ENCODE measurements around the gene NVL. TPM values are rescaled to one million over a fixed set of nuclear protein-coding genes. Genes with fewer than 3 reads are reported as not detected.

Gene NVL
- total and polyA plus RNA-seq, 3 donors from 2014 or later: 21.7 to 38.7 (median 31.0) TPM

DNA sequence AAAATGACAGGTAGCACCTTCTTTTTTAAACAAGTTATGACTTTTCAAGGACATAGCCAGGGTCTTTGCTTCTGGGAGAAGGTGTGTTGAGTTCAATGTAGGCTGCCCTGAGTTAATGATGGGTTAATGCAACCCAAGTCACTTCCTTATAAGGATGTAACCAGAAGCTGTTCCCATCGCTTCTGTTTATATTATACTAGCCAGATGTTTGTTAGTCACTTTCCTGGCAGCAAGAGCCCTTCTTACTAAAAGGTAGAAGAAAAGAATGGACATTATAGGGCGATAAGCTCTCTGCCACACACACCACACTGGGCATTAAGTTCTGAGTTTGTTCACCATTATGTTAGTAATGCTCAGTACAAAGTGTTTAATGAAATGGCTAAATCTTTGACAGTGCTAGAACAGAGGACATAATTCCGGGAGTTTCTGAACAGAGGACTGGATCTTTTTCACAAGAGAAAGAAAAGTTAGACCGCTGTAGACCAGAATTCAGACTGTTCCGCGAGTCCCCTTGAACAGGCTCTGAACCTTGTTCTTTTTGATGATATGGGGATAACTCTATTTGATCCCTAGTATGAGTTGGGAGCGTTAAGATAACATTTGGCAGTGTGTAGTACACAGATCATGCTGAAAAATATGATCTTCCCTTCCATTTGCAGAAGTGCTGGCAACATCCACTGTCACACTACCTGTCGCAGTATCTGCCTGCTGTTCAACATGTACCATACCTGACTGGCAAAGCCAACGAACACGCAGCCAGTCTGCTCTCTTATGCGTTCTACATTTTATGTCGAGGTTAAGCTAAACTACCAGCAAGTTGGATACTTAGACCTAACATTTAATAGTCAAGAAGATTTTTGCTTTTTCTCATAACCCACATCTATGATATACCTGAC lies 105.9 kb downstream of the NVL start:
- WGBS, 2 donors: 75 to 82% methylated on average over 12 of the region's 12 CpGs

DNA sequence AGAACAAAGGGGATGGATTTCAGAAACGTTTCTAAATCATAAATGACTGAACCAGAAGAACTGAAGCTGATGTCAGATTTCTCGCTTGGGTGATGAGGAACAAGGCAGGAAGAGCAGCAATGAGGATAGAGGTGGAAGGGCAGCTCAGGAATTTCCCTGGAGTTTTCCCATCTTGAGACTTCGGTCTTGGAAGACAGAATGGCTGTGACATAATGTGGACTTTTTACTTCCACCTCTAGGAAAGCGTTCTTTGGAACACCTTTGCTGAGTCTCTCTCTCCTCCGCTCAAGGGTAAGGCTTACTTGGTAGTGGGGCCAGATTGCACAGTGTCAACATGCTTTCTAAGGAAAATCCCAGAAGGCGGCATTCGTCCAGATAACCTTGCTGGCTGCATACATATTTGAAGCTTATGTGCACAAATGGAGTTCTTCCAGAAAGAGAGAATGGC lies 110.3 kb downstream of the NVL start:
- intact Hi-C loops (cut with DNase I; ENCODE audit: low total_unique reads): no loop called here
- H3K9me3 ChIP-seq: no peaks in the 10 kb centered on the region
- TF ChIP-seq POLR2A (IDR thresholded peaks at IDR 0.05): no peak
- TF ChIP-seq, protein P1, sequence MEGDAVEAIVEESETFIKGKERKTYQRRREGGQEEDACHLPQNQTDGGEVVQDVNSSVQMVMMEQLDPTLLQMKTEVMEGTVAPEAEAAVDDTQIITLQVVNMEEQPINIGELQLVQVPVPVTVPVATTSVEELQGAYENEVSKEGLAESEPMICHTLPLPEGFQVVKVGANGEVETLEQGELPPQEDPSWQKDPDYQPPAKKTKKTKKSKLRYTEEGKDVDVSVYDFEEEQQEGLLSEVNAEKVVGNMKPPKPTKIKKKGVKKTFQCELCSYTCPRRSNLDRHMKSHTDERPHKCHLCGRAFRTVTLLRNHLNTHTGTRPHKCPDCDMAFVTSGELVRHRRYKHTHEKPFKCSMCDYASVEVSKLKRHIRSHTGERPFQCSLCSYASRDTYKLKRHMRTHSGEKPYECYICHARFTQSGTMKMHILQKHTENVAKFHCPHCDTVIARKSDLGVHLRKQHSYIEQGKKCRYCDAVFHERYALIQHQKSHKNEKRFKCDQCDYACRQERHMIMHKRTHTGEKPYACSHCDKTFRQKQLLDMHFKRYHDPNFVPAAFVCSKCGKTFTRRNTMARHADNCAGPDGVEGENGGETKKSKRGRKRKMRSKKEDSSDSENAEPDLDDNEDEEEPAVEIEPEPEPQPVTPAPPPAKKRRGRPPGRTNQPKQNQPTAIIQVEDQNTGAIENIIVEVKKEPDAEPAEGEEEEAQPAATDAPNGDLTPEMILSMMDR (IDR thresholded peaks at IDR 0.05): no peak
- no peaks in the 10 kb centered on the region for H3K36me3 ChIP-seq (ENCODE audit: low read depth, missing control alignments)
- 68 to 74% methylated on average over 7 of the region's 7 CpGs for WGBS, 2 donors
- H3K4me1 ChIP-seq: no peaks in the 10 kb centered on the region
- H3K27me3 ChIP-seq: no peaks in the 10 kb centered on the region
- DNase-seq: no peak
- H3K4me3 ChIP-seq: no peak overlapping the region
- no peak overlapping the region for H3K27ac ChIP-seq

More for the DNA sequence above, 105.9 kb downstream of the NVL start:
- intact Hi-C loops (cut with DNase I; ENCODE audit: low total_unique reads): no loop called here
- H3K4me3 ChIP-seq: no peak overlapping the region
- H3K9me3 ChIP-seq: no peaks in the 10 kb centered on the region
- H3K27me3 ChIP-seq: no peaks in the 10 kb centered on the region
- H3K36me3 ChIP-seq (ENCODE audit: low read depth, missing control alignments): no peaks in the 10 kb centered on the region
- TF ChIP-seq, protein P1 (IDR thresholded peaks at IDR 0.05): no peak
- no peak for TF ChIP-seq POLR2A (IDR thresholded peaks at IDR 0.05)
- H3K27ac ChIP-seq: no peak overlapping the region
- DNase-seq: no peak
- no peaks in the 10 kb centered on the region for H3K4me1 ChIP-seq

DNA sequence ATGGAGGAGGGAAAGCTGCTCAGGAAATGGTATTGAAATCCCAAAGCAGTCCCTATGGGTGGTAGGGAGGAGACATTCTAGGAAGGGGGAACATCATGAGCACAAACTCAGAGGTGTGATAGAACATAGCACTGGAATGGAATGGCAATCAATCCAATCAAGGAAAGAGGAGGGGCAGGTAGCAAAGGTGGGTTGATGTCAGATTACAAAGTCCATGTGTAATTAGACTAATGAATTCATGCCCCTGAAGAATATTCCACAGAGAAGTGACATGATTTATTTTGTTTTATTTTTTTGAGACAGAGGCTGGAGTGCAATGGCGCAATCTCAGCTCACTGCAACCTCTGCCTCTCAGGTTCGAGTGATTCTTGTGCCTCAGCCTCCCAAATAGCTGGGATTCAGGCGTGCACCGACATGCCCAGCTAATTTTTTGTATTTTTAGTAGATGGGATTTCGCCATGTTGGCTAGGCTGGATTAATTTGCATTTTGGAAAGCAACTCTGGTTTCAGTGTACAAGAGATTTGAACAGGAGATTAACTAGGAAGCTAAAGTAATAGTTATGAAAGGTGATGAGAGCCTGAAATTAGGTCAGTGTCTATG lies 110.9 kb downstream of the NVL start:
- 87 to 94% methylated on average over 5 of the region's 5 CpGs for WGBS, 2 donors
- intact Hi-C loops (cut with DNase I; ENCODE audit: low total_unique reads): no loop called here
- Histone ChIP-seq H3K36me3 (ENCODE audit: low read depth, missing control alignments) (no peaks in the 10 kb centered on the region), H3K4me3 (no peak overlapping the region), H3K27me3 (no peaks in the 10 kb centered on the region), H3K27ac (no peak overlapping the region), H3K9me3 (no peaks in the 10 kb centered on the region), H3K4me1 (no peaks in the 10 kb centered on the region)
- no peak for DNase-seq
- no peak for TF ChIP-seq POLR2A (IDR thresholded peaks at IDR 0.05)
- TF ChIP-seq, protein P1 (IDR thresholded peaks at IDR 0.05): no peak

DNA sequence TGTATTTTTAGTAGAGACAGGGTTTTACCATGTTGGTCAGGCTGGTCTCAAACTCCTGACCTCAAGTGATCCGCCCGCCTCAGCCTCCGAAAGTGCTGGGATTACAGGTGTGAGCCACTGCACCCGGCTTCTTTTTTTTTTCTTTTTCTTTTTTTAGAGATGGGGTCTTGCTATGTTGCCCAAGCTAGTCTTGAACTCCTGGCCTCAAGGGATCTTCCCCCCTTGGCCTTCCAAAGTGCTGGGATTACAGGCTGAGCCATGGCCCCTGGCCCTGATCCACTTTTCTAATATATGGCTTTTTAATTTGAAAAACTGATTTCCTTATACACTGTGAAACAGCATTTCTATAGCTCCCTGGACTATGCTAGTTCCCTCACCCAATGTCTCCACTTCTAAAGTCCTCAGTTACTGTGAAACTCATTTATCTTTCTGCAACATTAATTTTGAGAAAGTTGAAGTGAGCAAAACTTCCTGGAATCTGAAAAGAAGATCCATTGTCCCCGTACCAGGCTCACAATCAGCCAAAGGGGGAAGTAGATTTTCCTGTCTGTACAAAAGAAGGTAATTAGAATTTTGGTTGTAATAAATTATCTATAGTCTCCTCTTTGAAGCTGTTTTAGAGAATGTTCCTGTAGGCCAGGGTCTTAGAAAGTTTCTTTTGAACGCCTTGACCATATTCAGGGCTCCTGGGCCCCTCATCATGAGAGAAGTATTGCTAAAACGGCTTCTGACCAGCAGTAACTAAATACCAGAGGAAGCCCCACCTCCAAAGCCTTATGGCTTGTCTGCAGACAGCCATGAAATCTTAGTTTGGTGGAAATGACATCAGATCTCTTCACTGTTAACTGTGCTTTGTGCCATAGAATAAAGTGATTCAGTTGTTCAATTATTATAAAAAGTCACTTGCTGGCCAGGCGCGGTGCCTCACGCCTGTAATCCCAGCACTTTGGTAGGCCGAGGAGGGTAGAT lies 112.0 kb downstream of the NVL start:
- Histone ChIP-seq H3K27ac (no peak overlapping the region), H3K4me1 (no peaks in the 10 kb centered on the region), H3K9me3 (no peaks in the 10 kb centered on the region), H3K4me3 (no peak overlapping the region), H3K27me3 (no peaks in the 10 kb centered on the region), H3K36me3 (ENCODE audit: low read depth, missing control alignments) (no peaks in the 10 kb centered on the region)
- TF ChIP-seq POLR2A (IDR thresholded peaks at IDR 0.05): no peak
- TF ChIP-seq, protein P1 (IDR thresholded peaks at IDR 0.05): no peak
- intact Hi-C loops (cut with DNase I; ENCODE audit: low total_unique reads): no loop called here
- WGBS, 2 donors: 86 to 88% methylated on average over 11 of the region's 11 CpGs
- no peak for DNase-seq

All from testis (tissue), 3 donors.